Panc1 (cell line): Measurements from ENCODE around the gene HM13.

Experiments used
- CTCF ChIP-seq: fragments of 450-650 bp; IDR thresholded peaks from 2 replicates; pipeline ENCODE4 v1.5.1; 2017; ENCODE audit warnings: mild to moderate bottlenecking
- TCF7L2 ChIP-seq: IDR thresholded peaks from 2 replicates; pipeline ENCODE4 v1.6.1; 2011; ENCODE audit warnings: mild to moderate bottlenecking, low read depth, low read length, inconsistent platforms

- TF ChIP-seq CTCF (peak; percentile 100), TCF7L2 (no peak)
These were observed 46.0 kb downstream of the HM13 start for GRCh38 chr20:31560094-31560745.
